Sigmoid colon (tissue), 7 donors: ENCODE measurements around the gene GALNT1. TPM values are rescaled to one million over a fixed set of nuclear protein-coding genes. Genes with fewer than 3 reads are reported as not detected.

Experiments used
- DNase-seq: peaks from one replicate; pipeline ENCODE4 v3.0.0-alpha.2; 2019
- H3K27ac ChIP-seq, 4 donors: fragments of 200-600 bp; sonication (generic); one replicate each; pipeline ENCODE4 v1.5.1; 2016 to 2019; ENCODE audit warnings: mild to moderate bottlenecking in 1 of 4
- H3K27me3 ChIP-seq, 3 donors: fragments of 200-600 bp; sonication (generic); one replicate each; pipeline ENCODE4 v1.5.1; 2019; ENCODE audit warnings: mild to moderate bottlenecking in 1 of 3
- H3K36me3 ChIP-seq, 4 donors: fragments of 200-600 bp; sonication (generic); one replicate each; pipeline ENCODE4 v1.5.1; 2016 to 2019
- H3K4me1 ChIP-seq, 4 donors: fragments of 200-600 bp; sonication (generic); one replicate each; pipeline ENCODE4 v1.5.1; 2017 to 2019
- H3K4me3 ChIP-seq, 4 donors: fragments of 200-600 bp; sonication (generic); one replicate each; pipeline ENCODE4 v1.5.1; 2017 to 2019; ENCODE audit warnings: mild to moderate bottlenecking in 2 of 4, moderate library complexity in 1 of 4
- H3K9me3 ChIP-seq, 4 donors: fragments of 200-600 bp in 3 of 4; sonication (generic) in 3 of 4; one replicate each; pipeline versions ENCODE4 v1.5.1 to v1.6.1; 2013 to 2019
- CTCF ChIP-seq, 4 experiments: fragments of 450-650 bp in 3 of 4; fragments of 200-600 bp in 1 of 4; IDR thresholded peaks; one replicate each; pipeline ENCODE4 v1.5.1; 2016 to 2019; ENCODE audit warnings: antibody characterized with exemption in 4 of 4, mild to moderate bottlenecking in 3 of 4, moderate library complexity in 2 of 4
- EP300 ChIP-seq, 4 donors: sonication (generic); formaldehyde crosslinking; IDR thresholded peaks; one replicate each; pipeline ENCODE4 v1.6.1; 2017; ENCODE audit warnings: antibody characterized with exemption in 4 of 4
- POLR2A ChIP-seq, 2 donors: fragments of 450-650 bp; IDR thresholded peaks; one replicate each; pipeline ENCODE4 v1.6.1; 2016; ENCODE audit warnings: antibody characterized with exemption in 2 of 2, mild to moderate bottlenecking in 2 of 2, moderate library complexity in 2 of 2
- POLR2AphosphoS5 ChIP-seq, 4 donors: sonication (generic); formaldehyde crosslinking; IDR thresholded peaks; one replicate each; pipeline ENCODE4 v1.6.1; 2017; ENCODE audit warnings: antibody characterized with exemption in 4 of 4
- WGBS, 2 donors: extraction: QIAGEN DNeasy Blood & Tissue Kit; methylation state at CpG; one replicate each; pipeline ENCODE4 v1.1.7; 2013; 5-methylcytosine and 5-hydroxymethylcytosine counted together
- intact Hi-C: fragments of 100-400 bp; cut with DNase I; formaldehyde crosslinking; loops from one replicate; pipeline ENCODE4 v1.15.1; 2023
- polyA plus RNA-seq, 3 donors: library from polyadenylated mRNA; stranded (reverse); fragments of 200-250 nt; gene quantifications; one replicate each; pipeline ENCODE4 v1.2.3, GENCODE V29; 2013
- total RNA-seq, 4 donors: library from RNA; depleted of rRNA; stranded (reverse); fragments of >200 nt; gene quantifications; one replicate each; pipeline ENCODE4 v1.1.0, GENCODE V29; 2016
- donor health status: healthy with polysubstance abuse.
- donor health status: Bipolar disorder and iron deficiency.
- donor health status: healthy.

GALNT1 gene
- total and polyA plus RNA-seq, 7 donors: 21.5 to 33.9 (median 29.7) TPM

GRCh38 chr18:35750929-35751328, 169.4 kb downstream of the GALNT1 start:
- DNase-seq: no peak
- H3K4me3 ChIP-seq: no peak overlapping the region
- no peak overlapping the region for H3K27ac ChIP-seq
- intact Hi-C loops: no loop called here
- WGBS, 2 donors: 71 to 78% methylated on average over 2 of the region's 2 CpGs
- H3K36me3 ChIP-seq: no peaks in the 10 kb centered on the region
- TF ChIP-seq POLR2A (IDR thresholded peaks at IDR 0.05) (no peak), CTCF (IDR thresholded peaks at IDR 0.05) (no peak), POLR2AphosphoS5 (IDR thresholded peaks at IDR 0.05) (no peak)
- H3K27me3 ChIP-seq: no peaks in the 10 kb centered on the region
- no peaks in the 10 kb centered on the region for H3K4me1 ChIP-seq
- H3K9me3 ChIP-seq: no peaks in the 10 kb centered on the region

- DNase-seq: no peak
- no peak overlapping the region for H3K4me3 ChIP-seq
- H3K27ac ChIP-seq: no peak overlapping the region
- no peaks in the 10 kb centered on the region for H3K4me1 ChIP-seq
- TF ChIP-seq CTCF (IDR thresholded peaks at IDR 0.05) (no peak), POLR2AphosphoS5 (IDR thresholded peaks at IDR 0.05) (no peak), EP300 (IDR thresholded peaks at IDR 0.05) (no peak), POLR2A (IDR thresholded peaks at IDR 0.05) (no peak)
- H3K27me3 ChIP-seq: no peaks in the 10 kb centered on the region
- 89 to 91% methylated on average over 5 of the region's 5 CpGs for WGBS, 2 donors
- no peaks in the 10 kb centered on the region for H3K36me3 ChIP-seq
- H3K9me3 ChIP-seq: no peaks in the 10 kb centered on the region
- intact Hi-C loops: no loop called here
Observed at GRCh38 chr18:35753306-35753910, 171.9 kb downstream of the GALNT1 start.

GRCh38 chr18:35754464-35754863, 172.9 kb downstream of the GALNT1 start:
- no peaks in the 10 kb centered on the region for H3K9me3 ChIP-seq
- H3K27ac ChIP-seq: no peak overlapping the region
- no peaks in the 10 kb centered on the region for H3K27me3 ChIP-seq
- DNase-seq: no peak
- no peaks in the 10 kb centered on the region for H3K36me3 ChIP-seq
- H3K4me3 ChIP-seq: no peak overlapping the region
- intact Hi-C loops: no loop called here
- 71 to 73% methylated on average over 4 of the region's 4 CpGs for WGBS, 2 donors
- TF ChIP-seq CTCF (IDR thresholded peaks at IDR 0.05): no peak
- TF ChIP-seq POLR2AphosphoS5 (IDR thresholded peaks at IDR 0.05): no peak
- TF ChIP-seq POLR2A (IDR thresholded peaks at IDR 0.05): no peak
- TF ChIP-seq EP300 (IDR thresholded peaks at IDR 0.05): no peak
- H3K4me1 ChIP-seq: no peaks in the 10 kb centered on the region

GRCh38 chr18:35755369-35755768, 173.8 kb downstream of the GALNT1 start:
- H3K4me1 ChIP-seq: no peaks in the 10 kb centered on the region
- H3K27ac ChIP-seq: no peak overlapping the region
- H3K9me3 ChIP-seq: no peaks in the 10 kb centered on the region
- 72 to 82% methylated on average over 7 of the region's 7 CpGs for WGBS, 2 donors
- intact Hi-C loops: loop anchor here (5.0 kb wide), 1 partner anchor 527 kb away; no protein-coding TSS in a partner anchor
- no peak for DNase-seq
- no peak overlapping the region for H3K4me3 ChIP-seq
- H3K36me3 ChIP-seq: no peaks in the 10 kb centered on the region
- TF ChIP-seq POLR2AphosphoS5 (IDR thresholded peaks at IDR 0.05) (no peak), POLR2A (IDR thresholded peaks at IDR 0.05) (no peak), CTCF (IDR thresholded peaks at IDR 0.05) (no peak), EP300 (IDR thresholded peaks at IDR 0.05) (no peak)
- H3K27me3 ChIP-seq: no peaks in the 10 kb centered on the region
